Ascending aorta (tissue), 2 donors: Measurements from ENCODE around the gene ERC1. TPM values are rescaled to one million over a fixed set of nuclear protein-coding genes. Genes with fewer than 3 reads are reported as not detected.

ENCODE experiments used
- DNase-seq, 2 donors: peaks; one replicate each; pipeline ENCODE4 v3.0.0-alpha.2; 2019; ENCODE audit warnings: low spot score in 2 of 2
- H3K27ac ChIP-seq, 2 donors: fragments of 200-600 bp; sonication (generic); one replicate each; pipeline ENCODE4 v1.5.1; 2016 to 2017; ENCODE audit warnings: mild to moderate bottlenecking in 1 of 2
- H3K27me3 ChIP-seq: fragments of 200-600 bp; sonication (generic); one replicate; pipeline ENCODE4 v1.5.1; 2017
- H3K36me3 ChIP-seq, 2 donors: fragments of 200-600 bp; sonication (generic); one replicate each; pipeline ENCODE4 v1.5.1; 2016
- H3K4me1 ChIP-seq, 2 donors: fragments of 200-600 bp; sonication (generic); one replicate each; pipeline ENCODE4 v1.5.1; 2016 to 2017; ENCODE audit warnings: mild to moderate bottlenecking in 1 of 2
- H3K4me3 ChIP-seq, 2 donors: fragments of 200-600 bp; sonication (generic); one replicate each; pipeline ENCODE4 v1.5.1; 2016 to 2017; ENCODE audit warnings: mild to moderate bottlenecking in 1 of 2
- H3K9me3 ChIP-seq, 2 donors: fragments of 200-600 bp; sonication (generic); one replicate each; pipeline ENCODE4 v1.5.1; 2016
- CTCF ChIP-seq, 3 experiments: fragments of 200-600 bp in 2 of 3; fragments of 450-650 bp in 1 of 3; sonication (generic) in 2 of 3; IDR thresholded peaks; one replicate each; pipeline ENCODE4 v1.5.1; 2016 to 2019; ENCODE audit warnings: antibody characterized with exemption in 3 of 3, mild to moderate bottlenecking in 1 of 3, moderate library complexity in 1 of 3
- intact Hi-C: fragments of 100-400 bp; cut with DNase I; formaldehyde crosslinking; loops from one replicate; pipeline ENCODE4 v1.15.1; 2023
- total RNA-seq: library from RNA; depleted of rRNA; stranded (reverse); fragments of >200 nt; gene quantifications from one replicate; pipeline ENCODE4 v1.1.0, GENCODE V29; 2016

The ERC1 gene
- total RNA-seq, 1 donor from 2014 or later = 41.4 TPM

DNA sequence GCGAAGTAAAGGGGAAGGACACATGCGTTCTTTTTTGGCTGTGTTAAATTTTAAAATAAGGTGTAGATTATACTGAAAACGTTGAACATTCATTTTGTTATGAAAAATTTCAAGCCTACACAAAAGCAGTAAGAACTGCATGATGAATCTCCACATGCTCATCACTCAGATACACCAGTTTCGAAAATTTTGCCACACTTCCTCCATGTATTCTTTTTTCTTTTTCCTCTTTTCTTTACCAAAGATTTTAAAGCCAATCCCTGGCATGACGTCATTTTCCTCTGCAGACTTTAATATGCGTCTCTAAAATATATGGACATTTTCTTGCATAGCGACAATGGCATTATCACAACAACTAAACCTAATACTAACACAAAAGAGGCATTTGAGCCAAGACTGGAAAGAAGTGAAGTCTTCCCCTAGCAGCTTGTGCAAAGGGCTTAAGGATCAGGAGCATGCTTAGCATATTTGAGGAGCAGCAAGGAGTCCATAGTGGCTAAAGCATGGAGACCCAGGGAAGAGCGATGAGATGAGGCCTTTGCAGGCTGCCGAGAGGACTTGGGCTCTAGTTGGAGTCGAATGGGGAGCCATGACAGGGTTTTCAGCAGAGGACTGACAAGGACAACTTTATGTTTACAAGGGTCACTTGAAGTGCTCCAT, 111.9 kb downstream of the ERC1 start:
- no peak for DNase-seq
- H3K36me3 ChIP-seq = peaks cover 0 to 4% of the 10 kb centered on the region in 2 donors
- no peaks in the 10 kb centered on the region for H3K4me1 ChIP-seq
- TF ChIP-seq CTCF (IDR thresholded peaks at IDR 0.05) = no peak
- H3K27me3 ChIP-seq = no peaks in the 10 kb centered on the region
- H3K9me3 ChIP-seq = no peaks in the 10 kb centered on the region
- intact Hi-C loops = no loop called here
- H3K4me3 ChIP-seq = no peak overlapping the region
- H3K27ac ChIP-seq = no peak overlapping the region

DNA sequence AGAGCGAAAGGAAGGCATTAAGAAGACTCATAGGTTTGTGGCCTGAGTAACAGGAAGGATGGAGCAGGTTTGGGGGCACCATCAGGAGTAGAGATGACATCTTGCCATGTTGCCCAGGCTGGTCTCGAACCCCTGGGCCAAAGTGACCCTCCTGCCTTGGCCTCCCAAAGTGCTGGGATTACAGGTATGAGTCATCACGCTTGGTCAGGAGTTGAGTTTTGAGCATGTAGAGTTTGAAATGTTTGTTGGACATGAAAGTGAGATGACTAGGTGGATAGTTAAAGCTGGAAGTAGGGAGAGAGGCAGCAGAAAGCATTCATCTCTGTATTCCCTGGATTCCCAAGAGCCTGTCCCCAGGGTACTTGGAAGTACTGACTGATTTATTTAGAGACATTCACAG, 112.6 kb downstream of the ERC1 start:
- DNase-seq = no peak
- no peaks in the 10 kb centered on the region for H3K4me1 ChIP-seq
- intact Hi-C loops = no loop called here

GRCh38 chr12:1104088-1104800, 113.2 kb downstream of the ERC1 start:
- intact Hi-C loops = no loop called here

More for the DNA sequence above, 112.6 kb downstream of the ERC1 start:
- peaks cover 0 to 4% of the 10 kb centered on the region in 2 donors for H3K36me3 ChIP-seq
- H3K27me3 ChIP-seq = no peaks in the 10 kb centered on the region
- H3K9me3 ChIP-seq = no peaks in the 10 kb centered on the region
- no peak for TF ChIP-seq CTCF (IDR thresholded peaks at IDR 0.05)
- no peak overlapping the region for H3K4me3 ChIP-seq
- H3K27ac ChIP-seq = no peak overlapping the region

DNA sequence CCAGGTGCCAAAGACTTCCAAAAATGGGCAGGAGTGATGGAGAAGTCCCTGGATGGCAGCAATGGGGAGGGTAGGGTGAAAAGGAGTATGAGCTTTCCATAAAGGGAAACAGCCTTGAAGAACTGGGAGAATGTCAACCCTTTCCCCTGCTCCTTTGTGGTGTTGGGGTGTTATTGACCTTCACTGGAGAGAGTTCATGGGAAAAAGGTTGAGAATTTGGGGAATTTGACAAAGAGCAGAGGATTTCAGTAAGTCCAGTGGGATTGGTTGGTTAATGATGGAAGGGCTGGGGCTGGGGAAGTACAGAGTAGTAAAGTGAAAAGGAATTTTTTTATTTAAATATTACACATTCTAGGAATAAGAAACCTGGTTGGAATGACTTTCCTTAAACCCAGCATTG, 116.6 kb downstream of the ERC1 start:
- H3K36me3 ChIP-seq = peaks cover 8 to 20% of the 10 kb centered on the region in 2 donors
- DNase-seq = no peak
- no peak for TF ChIP-seq CTCF (IDR thresholded peaks at IDR 0.05)
- H3K4me1 ChIP-seq = no peaks in the 10 kb centered on the region
- no peaks in the 10 kb centered on the region for H3K27me3 ChIP-seq
- H3K4me3 ChIP-seq = no peak overlapping the region
- intact Hi-C loops = no loop called here
- H3K27ac ChIP-seq = no peak overlapping the region
- no peaks in the 10 kb centered on the region for H3K9me3 ChIP-seq

More at GRCh38 chr12:1104088-1104800, 113.2 kb downstream of the ERC1 start:
- Histone ChIP-seq H3K4me1 (no peaks in the 10 kb centered on the region), H3K9me3 (no peaks in the 10 kb centered on the region), H3K36me3 (peaks cover 0 to 4% of the 10 kb centered on the region in 2 donors), H3K27ac (no peak overlapping the region), H3K27me3 (no peaks in the 10 kb centered on the region), H3K4me3 (no peak overlapping the region)
- no peak for DNase-seq
- TF ChIP-seq CTCF (IDR thresholded peaks at IDR 0.05) = no peak

- no peak overlapping the region for H3K4me3 ChIP-seq
- H3K27ac ChIP-seq = no peak overlapping the region
- peaks cover 8 to 20% of the 10 kb centered on the region in 2 donors for H3K36me3 ChIP-seq
- H3K4me1 ChIP-seq = no peaks in the 10 kb centered on the region
- no peaks in the 10 kb centered on the region for H3K27me3 ChIP-seq
- intact Hi-C loops = no loop called here
- no peak for DNase-seq
- TF ChIP-seq CTCF (IDR thresholded peaks at IDR 0.05) = no peak
- no peaks in the 10 kb centered on the region for H3K9me3 ChIP-seq
Observed at GRCh38 chr12:1108276-1108675, 117.3 kb downstream of the ERC1 start.
